ENCODE data around the gene FAM120B. TPM values are rescaled to one million over a fixed set of nuclear protein-coding genes. Genes with fewer than 3 reads are reported as not detected.

Gene FAM120B
- total RNA-seq, 6 experiments from 2014 or later = 9.5 to 15.7 (median 13.1) TPM

DNA sequence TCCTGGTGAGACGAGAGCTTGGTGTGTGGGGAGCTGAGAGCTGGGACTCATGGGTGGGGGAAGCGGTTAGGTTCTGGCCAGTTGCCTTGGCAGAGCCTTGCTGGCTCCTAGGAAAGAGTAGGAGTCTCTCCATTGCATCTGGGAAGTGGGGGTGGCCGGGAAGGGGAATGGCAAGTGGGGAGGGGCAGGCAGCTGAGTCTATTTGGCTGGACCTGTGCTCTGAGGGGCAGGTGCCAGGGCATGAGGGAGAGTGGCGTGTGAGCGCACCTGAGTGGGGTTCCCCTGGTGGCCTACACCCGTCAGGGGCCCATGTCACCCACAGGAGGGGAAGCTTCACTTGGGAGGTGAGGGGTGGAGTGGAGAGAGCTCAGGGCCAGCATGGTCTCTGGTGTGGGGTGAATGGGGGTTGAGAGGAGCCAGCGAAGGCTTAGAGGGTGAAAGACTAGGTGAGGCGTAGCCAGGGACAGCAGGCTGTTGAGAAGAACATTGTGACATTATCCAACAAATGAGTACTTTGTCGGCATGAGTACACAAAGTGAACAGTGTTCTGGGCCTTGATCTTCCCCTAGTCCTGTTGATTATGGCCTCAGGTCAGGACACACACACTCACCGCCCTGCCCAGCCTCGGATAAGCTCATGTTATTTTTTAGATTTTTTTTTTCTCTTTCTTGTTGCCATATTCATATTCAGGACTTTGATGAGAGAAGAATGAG is 59.8 kb downstream of the FAM120B start:
- intact Hi-C loops (cut with DNase I) = no loop called here
- no peaks in the 10 kb centered on the region for H3K9me3 ChIP-seq
- peak in 1 of 4 donors; percentile 51 for ATAC-seq
- H3K36me3 ChIP-seq = no peaks in the 10 kb centered on the region
- H3K27ac ChIP-seq = no peak overlapping the region
- 86% methylated on average over 9 of the region's 11 CpGs for WGBS (ENCODE audit: insufficient coverage, low coverage, low lambda C conversion rate, missing lambda C conversion rate)
- TF ChIP-seq POLR2A (IDR thresholded peaks at IDR 0.05) = no peak
- TF ChIP-seq, protein P1, sequence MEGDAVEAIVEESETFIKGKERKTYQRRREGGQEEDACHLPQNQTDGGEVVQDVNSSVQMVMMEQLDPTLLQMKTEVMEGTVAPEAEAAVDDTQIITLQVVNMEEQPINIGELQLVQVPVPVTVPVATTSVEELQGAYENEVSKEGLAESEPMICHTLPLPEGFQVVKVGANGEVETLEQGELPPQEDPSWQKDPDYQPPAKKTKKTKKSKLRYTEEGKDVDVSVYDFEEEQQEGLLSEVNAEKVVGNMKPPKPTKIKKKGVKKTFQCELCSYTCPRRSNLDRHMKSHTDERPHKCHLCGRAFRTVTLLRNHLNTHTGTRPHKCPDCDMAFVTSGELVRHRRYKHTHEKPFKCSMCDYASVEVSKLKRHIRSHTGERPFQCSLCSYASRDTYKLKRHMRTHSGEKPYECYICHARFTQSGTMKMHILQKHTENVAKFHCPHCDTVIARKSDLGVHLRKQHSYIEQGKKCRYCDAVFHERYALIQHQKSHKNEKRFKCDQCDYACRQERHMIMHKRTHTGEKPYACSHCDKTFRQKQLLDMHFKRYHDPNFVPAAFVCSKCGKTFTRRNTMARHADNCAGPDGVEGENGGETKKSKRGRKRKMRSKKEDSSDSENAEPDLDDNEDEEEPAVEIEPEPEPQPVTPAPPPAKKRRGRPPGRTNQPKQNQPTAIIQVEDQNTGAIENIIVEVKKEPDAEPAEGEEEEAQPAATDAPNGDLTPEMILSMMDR (IDR thresholded peaks at IDR 0.05) = no peak
- no peaks in the 10 kb centered on the region for H3K27me3 ChIP-seq
- no peak overlapping the region for H3K4me3 ChIP-seq
- DNase-seq = no peak
- no peaks in the 10 kb centered on the region for H3K4me1 ChIP-seq

DNA sequence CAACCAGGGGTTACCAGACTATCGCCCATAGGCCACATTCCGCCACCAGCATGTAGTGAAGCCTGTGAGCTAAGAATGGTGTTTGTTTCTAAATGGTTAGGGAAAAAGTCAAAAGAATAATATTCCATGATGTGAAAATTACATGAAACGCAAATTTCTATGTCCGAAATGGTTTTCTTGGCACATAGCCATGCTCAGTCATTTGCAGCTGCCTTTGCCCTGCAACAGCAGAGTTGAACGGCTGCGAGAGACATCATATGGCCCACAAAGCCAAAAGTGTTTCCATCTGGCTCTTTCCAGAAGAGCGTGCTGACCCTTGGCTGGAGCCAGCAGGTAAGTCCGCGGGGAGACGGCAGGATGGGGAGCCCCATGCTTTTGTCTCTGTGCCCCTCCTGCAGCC is 60.7 kb downstream of the FAM120B start:
- 93% methylated on average over 7 of the region's 10 CpGs for WGBS (ENCODE audit: insufficient coverage, low coverage, low lambda C conversion rate, missing lambda C conversion rate)
- Histone ChIP-seq H3K4me3 (no peak overlapping the region), H3K27ac (no peak overlapping the region), H3K9me3 (no peaks in the 10 kb centered on the region), H3K27me3 (no peaks in the 10 kb centered on the region), H3K36me3 (no peaks in the 10 kb centered on the region), H3K4me1 (no peaks in the 10 kb centered on the region)
- intact Hi-C loops (cut with DNase I) = no loop called here
- no peak for ATAC-seq
- TF ChIP-seq, protein P1 (IDR thresholded peaks at IDR 0.05) = no peak
- no peak for TF ChIP-seq POLR2A (IDR thresholded peaks at IDR 0.05)
- DNase-seq = no peak

DNA sequence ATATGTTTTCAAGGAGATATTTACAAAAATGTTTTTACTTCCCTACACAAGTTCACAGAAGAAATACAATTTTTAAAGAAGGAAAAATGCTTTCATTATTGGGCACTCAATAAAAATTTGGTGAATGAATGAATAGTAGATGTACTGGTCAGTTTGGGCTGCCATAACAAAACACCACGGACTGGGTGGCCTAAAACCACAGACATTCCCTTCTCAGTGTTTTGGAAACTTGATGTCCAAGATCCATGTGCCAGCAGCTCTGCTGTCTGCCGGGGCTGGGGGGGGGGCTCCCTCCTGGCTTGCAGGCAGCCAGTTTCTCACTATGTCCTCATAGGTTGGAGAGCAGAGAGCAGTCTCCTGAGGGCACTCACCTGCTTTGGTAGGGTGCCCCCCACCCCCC is 62.0 kb downstream of the FAM120B start:
- Histone ChIP-seq H3K27me3 (no peaks in the 10 kb centered on the region), H3K4me3 (no peak overlapping the region), H3K36me3 (no peaks in the 10 kb centered on the region), H3K4me1 (no peaks in the 10 kb centered on the region), H3K9me3 (no peaks in the 10 kb centered on the region), H3K27ac (no peak overlapping the region)
- DNase-seq = no peak
- 83% methylated on average over 1 of the region's 2 CpGs for WGBS (ENCODE audit: insufficient coverage, low coverage, low lambda C conversion rate, missing lambda C conversion rate)
- ATAC-seq = no peak
- intact Hi-C loops (cut with DNase I) = no loop called here
- TF ChIP-seq POLR2A (IDR thresholded peaks at IDR 0.05) = no peak
- TF ChIP-seq, protein P1 (IDR thresholded peaks at IDR 0.05) = no peak

DNA sequence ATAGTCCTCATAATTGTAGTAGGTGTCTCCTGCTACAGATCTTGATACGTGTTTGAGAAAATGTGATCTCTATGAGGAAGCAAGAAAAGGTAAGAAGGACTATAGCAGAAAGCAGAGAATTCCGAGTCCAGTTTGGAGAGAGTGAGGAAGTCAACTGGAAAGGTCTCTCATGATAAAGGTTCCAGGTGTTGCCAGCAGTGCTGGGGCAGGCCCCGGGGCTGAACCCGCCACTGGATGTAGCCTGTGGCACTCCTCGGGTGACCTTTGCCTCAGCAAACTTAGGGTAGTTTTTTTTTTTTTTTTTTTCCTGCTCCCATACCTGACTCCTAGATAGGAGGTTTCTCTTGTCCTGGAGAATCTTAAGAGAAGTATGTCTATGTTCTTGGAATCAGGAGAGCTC is 62.8 kb downstream of the FAM120B start:
- no peaks in the 10 kb centered on the region for H3K36me3 ChIP-seq
- TF ChIP-seq POLR2A (IDR thresholded peaks at IDR 0.05) = no peak
- TF ChIP-seq, protein P1 (IDR thresholded peaks at IDR 0.05) = no peak
- ATAC-seq (peak; percentile 64 to 90 (median 88)), DNase-seq (peak in 2 of 3 donors; percentile 57 to 72)
- H3K4me3 ChIP-seq = no peak overlapping the region
- no peaks in the 10 kb centered on the region for H3K27me3 ChIP-seq
- no peaks in the 10 kb centered on the region for H3K9me3 ChIP-seq
- H3K4me1 ChIP-seq = no peaks in the 10 kb centered on the region
- WGBS (ENCODE audit: insufficient coverage, low coverage, low lambda C conversion rate, missing lambda C conversion rate) = 51% methylated on average over 5 of the region's 5 CpGs
- no peak overlapping the region for H3K27ac ChIP-seq
- intact Hi-C loops (cut with DNase I) = no loop called here
